Fibroblast of skin of left quadriceps (primary cell): Measurements from ENCODE around the gene ABCA9.

Experiments used
- DNase-seq, 2 experiments: peaks; one replicate each; pipeline ENCODE4 v3.0.0-alpha.2; 2013; ENCODE audit warnings: low read depth in 2 of 2

ABCA9 gene

DNA sequence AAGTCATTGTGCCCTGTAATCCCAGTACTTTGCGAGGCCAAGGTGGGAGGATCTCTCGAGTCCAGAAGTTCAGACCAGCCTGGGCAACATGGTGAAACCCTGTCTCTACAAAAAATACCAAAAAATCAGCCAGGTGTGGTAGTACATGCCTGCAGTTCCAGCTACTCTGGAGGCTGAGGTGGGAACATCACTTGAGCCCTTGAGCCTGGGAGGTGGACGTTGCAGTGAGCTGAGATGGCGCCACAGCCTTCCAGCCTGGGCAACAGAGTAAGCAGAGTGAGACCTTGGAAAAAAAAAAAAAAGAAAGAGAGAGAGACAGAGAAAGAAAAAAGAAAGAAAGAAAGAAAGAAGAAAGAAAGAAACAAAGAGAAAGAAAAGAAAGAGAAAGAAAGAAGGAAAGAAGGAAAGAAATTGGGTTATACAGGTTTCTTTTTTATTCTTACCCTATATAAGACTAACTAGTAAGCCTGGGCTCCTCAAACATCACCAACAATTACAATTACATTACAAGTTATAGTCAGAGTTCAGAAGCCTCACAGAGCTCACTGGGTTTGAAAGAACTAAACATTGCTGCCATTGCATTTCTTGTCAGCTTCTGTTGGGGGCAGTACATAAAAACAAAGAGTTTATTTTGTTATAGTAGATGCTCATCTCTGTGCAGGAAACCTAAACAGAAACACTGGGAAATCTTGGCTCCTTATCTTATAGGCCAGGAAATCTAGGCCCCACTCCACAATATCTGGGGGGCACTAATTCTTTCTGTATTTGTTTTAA lies 6.7 kb upstream of the ABCA9 start:
- no peak for DNase-seq

DNA sequence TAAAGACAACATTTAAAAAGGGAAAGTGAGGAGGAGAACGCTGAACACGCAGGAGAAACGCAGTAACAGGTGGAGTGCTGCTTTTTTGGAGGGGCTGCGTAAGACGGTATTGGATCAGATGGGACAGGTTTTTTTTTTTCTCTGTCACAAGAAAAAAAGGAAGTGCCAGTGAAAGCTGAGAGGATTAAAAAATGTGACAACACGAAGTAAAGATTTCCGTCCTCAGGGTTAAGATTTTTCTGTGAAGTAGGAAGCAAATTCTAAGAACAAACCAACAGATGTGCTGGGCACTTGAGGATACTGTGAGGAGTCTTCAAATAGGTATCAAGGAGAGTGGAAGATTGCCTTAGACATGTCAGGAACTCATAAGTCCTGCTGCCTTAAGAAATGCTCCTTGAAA lies 5.8 kb upstream of the ABCA9 start:
- no peak for DNase-seq

DNA sequence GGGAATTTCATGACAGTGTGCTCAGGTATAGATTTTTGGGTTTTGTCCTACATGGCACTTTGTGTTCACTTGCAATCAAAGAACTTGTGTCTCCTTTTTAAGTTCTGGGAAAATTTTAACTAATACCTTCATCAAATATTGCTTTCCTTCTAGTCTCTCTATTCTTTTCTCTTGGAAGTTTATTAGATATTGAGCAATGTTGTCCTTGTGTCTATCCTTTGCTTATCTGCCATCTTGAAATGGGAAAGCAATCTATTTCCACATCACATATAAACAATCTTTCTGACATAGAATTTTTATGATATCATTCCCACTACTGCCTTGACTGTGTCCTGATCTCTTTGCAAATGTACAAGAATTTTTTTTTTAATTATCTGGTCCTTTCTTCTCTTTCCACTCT lies 4.4 kb upstream of the ABCA9 start:
- no peak for DNase-seq

DNA sequence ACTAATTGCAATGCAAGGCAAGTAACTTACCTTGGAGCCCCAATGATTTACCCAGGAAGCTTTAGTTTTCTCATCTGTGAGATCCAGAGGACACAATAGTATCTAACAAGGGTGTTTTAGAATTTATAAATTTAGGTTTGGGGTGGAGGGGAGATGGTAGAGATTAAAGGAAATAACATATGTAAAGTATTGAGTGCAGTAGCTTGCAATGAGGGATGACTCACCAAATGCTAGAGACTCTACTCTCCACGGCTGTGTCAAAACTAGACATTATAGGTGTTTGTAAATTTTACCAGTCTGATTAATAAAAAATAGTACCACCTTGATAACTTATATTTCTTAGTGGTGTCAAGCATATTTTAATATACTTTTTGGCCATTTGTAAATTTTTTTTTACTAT lies 3.7 kb upstream of the ABCA9 start:
- no peak for DNase-seq

DNA sequence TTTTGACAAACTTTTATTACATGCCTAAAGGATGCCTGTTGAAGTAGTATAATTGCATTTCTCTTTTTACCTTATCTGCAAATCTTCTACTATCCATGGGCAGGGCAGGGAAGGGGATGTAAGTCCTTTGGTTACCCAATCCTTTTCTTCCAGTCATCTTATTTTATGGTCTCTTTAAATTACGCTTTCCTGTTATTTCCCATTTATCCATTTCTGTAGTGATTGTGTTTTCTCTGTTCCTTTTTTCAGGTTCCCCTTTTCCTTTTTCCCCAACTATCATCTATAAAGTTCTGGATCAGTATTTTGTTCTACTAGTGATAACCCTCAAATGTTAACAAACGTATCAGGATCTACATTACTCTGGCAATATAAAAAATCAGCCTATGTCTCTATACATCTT lies 3.3 kb upstream of the ABCA9 start:
- no peak for DNase-seq

DNA sequence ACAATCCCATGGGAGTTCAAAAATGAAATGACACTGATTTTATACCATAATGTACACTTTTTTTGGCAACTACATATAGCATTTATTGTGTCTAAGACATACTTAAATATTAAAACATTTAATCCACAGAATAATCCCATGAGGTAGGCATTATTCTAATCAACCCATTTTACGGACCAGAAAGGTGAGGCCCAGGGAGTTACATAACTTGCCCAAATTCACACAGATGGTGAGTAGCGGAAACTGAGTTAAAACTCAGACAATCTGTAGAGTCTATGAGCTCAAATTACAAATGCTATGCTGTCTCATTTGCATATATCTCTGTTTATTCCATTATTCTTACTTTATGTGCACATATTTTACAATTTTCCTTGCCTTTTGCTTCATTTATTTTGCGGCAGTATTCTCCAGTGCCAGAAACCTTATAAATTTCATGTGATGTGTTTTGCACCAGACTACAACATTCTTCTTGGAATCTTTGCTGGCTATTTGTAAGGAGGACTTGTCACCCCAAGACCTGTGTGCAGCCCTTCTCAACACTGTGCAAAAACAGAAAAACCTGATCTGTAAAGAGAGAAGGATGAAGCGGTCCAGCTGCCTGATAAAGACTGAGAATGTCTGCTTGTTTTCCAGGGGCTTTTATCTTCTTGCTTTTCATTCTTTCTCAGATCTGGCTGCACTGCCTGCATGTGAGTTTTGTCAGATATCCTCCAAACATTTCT lies 2.3 kb upstream of the ABCA9 start:
- DNase-seq: no peak

DNA sequence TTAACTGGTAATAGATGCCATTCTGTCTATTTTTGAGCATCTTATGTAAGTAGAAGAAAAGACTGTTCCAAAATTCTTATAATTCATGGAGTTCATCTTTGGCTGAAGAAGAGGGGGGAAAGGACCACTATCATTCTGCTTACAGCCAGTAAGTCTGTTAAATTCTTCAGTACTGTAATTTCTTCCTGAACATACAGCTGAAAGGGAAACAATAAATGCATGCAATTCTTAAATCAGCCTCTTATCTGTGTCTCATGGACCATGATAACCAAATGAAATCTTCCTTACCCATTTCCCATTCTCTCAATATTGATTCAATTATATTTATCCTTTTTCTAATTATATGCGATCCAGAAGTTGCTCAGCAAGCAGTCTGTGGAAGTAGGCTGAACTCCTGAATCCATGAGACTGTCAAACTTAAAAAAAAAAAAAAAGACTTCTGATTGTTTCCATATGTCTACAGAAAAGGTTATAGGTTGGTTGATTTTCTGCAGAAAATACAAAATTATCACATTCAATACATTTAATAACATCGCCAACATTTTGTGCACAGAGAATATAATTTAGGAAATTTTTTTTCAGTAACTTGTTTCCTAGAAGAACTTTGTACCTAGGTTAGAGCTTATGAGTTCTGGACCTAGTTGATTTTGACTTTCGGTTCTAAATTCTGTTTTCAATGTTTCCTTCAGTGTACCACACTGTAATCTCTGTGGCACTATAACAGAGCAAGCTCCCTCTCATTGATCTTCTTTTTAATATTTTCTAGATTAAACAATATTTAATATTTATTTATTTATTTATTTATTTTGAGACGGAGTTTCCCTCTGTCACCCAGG lies 1.2 kb upstream of the ABCA9 start:
- no peak for DNase-seq

DNA sequence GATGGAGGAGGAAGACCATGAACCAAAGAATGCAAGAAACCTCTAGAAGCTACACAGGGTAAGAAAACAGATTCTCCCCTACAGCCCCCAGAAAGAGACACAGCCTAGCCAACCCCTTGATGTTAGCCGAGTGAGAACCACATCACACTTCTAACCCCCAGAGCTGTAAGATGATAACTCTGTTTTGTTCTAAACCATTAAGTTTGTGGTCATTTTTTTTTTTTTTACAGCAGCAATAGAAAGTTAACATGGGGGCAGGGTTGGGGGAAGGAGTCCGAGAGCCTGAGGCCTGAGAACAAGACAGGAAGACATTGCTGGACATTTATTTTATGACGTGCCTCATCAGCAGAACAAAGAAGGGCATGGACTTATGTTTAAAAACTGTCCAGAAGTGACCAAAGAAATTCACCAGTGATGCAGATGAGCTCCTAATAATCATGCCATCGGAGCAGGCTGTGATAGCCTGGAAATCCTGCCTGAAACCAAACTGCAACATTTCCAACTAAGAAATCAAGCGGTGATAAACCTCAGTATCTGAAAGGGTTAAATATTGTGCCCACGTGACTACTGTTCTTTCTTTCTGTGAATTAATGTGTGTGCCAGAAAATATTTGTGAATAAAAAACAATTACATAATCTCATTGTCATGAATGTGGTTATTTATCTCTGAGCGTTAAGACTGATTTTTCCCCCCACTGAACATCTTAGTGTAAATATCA lies 1.1 kb downstream of the ABCA9 start:
- no peak for DNase-seq

DNA sequence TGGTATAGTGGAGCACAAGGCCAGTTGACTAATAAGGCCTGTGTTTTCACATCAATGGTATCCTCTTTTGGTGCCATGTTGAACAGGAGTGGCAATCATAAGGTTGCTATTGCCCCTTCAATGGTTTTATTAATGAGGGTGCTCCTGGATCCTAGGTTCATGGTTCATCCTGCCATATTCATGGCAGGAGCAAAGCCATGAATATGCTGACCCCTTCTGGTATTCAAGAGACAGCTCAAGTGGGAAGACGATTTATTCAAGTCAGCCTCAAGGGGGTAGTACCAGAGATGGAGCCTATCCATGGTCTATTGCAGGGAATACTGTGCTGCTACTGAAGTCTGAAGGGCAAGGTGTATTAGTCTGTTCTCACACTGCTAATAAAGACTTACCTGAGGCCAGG lies 2.6 kb downstream of the ABCA9 start:
- DNase-seq: no peak

DNA sequence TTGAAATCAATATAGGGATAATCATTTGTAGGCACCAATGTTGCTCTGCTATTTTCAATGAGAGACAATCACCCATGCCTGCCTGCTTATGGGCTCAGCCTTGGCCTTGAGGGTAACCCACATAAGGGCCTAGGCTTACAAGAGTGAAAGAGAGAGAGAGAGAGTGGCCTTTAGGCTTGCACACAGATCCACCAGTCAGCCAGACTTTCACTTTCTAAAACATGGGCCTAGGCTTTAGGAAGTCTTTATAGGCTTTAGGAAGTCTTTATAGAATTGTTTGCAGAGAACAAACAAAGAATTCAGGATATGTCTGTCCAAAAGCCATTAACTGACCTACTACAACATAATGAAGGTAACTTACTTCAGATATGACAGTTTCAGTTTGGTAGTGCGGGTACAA lies 3.4 kb downstream of the ABCA9 start:
- DNase-seq: no peak

DNA sequence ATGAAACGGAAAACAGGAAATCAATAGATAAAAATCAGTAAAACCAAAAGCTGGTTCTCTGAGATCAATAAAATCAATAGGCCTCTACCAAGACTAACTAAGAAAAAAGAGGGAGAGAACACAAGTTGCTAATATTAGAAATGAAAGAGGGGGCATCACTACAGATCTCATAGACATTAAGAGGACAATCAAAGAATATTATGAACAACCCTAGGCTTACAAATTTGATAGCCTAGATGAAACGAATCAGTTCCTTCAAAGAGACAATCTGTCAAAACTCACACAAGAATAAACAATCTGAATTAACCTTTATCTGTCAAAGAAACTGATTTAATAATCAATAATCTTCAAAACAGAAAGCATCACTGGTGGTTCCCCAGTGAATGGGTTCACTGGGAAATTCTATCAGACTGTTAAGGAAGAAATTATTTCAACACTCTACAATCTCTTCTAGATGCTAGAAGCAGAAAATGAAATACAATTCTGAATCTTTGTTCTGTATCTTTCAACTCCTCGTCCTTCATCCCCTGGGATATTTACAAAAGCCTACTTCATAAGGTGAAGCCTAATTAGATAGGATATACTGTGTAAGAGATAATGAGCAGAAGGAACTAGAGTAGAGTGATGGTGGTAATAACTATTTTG lies 4.4 kb downstream of the ABCA9 start:
- no peak for DNase-seq

DNA sequence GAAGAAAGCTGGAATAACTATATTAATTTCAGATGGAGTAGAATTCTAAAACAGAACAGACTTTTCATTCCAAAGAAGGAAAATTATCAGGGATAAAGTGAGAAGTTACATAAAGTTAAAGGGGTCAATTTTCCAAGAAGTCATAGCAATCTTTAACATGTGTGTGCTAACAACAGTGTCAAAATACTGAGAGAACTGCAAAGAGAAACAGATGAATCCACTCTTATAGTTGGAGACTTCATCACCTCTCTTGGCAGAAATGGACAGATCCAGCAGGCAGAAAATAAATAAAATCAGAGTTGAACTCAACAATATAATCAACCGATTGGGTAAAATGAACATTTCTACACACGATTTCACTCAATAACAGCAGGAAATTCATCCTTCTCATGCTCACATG lies 5.4 kb downstream of the ABCA9 start:
- DNase-seq: no peak

DNA sequence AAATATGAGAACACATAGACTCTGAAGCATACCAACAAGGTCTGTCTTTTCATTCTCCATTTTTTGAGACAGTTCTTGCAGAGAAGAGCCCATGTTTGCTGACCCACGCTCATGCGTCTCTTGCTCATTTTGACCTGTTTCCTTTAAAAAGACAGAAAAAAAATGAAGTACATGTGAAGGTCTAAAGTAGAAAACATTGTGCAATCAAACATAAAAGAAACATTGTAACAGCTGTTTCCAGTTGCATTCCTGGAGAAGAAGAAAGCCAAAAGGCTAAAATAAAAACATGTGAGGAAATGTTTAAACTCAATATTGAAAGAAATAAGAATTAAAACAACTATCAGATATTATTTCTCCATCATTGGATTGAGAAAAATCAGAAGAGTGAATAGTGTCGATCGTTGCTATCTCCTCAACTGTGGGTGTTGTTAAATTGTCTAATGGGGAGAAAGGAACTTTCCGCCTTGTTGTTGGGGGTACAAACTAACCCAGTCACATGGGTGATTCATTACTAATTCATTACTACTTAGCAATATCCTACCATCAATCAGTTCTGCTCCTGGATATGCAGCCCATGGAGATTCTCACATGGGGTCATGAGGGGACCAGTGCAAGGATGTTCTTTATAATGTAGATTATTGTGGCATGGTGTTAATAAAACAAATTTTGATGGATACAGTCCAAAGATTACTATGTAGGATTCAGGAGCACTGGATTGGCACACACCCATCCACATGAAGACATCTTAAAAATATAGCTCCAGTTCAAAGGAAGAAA lies 9.5 kb downstream of the ABCA9 start:
- DNase-seq: peak; percentile 39 to 41

DNA sequence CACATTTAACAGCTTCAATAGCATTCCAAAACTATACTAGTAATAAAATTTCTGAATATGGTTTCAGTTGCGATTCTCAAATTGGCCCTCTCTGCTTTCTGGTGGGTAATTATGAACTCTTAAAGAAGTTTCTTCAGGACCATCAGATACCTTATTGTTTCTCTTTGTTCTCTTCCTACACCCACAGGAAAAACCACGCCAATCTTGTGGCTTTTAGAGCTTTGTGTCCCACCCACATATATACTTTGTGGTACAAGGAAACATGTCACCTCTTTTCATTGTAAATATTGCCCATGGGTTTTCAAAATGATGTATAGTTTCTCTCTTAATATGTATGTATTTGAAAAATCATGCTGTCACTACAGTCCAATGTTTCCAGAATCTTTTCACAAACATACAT lies 12.1 kb downstream of the ABCA9 start:
- no peak for DNase-seq

DNA sequence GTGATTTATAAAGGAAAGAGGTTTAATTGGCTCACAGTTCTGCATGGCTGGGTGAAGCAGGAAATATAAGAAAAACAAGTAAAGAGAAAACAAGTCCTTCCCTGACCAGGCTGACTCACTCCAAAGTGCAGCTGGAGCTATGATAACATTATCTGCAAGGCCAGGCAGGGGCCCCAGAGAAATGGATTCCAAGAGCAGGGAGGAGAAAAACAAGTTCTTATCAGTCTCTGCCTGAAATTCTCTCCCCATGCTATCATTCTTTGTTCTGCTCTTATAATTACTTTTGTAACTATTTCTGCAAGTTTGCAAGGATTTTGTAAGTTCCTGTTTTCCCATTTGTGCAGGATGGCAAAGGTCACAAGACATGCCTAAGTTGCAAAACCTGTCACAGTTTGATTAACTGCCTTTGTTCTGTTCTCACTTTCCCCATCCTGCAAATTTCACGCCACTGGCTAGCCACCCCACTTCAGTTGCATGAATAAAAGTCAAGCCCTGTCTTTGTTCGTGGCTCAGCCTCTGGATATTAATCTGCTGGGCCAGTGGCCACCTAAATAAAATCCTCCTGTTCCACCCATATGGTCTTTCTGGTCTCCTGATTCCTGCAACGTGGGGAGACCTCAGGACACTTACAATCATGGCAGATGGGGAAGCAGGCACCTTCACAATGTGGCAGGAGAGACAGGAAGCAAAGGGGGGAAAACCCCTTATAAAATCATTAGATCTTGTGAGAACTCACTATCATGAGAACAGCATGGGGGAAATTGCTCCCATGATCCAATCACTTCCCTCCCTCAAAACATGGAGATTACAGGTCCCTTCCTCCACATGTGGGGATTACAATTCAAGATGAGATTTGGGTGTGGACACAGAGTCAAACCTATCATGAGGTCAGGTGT lies 13.1 kb downstream of the ABCA9 start:
- peak; percentile 25 to 27 for DNase-seq

DNA sequence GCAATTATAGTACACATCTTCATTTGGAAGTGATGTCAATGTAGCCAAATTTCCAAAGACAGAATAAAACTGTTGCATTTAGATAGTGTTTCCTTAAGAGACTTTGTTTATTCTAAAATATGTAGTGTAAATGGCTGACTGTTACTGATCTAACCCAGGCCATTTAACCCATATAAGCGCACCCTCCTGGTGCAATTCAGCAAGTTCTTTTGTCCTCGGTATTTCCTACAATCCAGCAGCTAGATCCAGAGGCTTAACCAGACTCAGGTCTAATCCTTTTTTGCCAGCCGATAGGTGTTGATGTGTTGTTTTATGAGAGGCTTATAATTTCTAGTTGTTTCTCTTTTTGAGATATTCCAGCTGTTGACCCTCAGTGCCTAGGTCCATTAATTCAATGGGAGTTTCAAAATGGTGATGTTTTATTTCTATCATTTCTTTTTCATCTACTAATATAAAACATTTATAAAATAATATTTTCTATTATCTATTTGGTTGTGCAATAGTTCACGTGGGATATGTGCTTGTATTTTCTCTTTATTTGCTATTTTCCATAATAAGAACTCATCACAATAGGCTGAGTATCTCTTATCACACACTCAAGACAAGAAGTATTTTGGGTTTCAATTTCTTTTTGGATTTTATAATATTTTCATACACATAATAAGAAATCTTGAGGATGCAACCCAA lies 14.5 kb downstream of the ABCA9 start:
- no peak for DNase-seq

DNA sequence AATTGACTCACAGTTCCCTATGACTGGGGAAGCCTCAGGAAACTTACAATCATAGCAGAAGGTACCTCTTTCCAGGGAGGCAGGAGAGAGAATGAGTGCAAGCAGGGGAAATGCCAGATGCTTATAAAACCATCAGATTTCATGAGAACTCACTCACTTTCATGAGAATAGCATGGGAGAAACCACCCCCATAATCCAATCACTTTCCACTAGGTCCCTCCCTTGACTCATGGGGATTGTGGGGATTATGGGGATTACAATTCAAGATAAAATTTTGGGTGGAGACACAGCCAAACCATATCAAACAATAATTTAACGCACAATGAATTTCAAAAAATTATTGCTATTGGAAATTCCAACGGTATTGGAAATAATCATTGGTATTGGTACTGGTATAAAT lies 15.1 kb downstream of the ABCA9 start:
- no peak for DNase-seq

DNA sequence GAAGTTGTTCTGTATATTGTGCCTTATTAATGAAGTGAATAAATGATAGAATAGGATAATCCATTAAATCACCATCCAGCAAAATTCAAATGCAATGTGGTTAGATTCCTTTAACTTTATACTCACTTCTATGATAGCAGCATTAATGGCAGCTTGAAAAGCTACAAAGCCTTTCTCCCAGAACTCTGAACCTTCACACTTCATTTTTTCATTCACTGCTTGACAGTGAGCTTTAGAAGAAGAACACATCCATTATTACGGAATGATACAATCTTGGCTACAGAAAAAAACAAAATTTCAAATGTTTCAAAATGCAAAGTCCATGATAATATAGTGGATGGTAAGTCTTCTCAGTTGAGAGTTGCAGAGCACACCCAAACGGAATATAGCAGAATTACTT lies 16.4 kb downstream of the ABCA9 start:
- DNase-seq: no peak

DNA sequence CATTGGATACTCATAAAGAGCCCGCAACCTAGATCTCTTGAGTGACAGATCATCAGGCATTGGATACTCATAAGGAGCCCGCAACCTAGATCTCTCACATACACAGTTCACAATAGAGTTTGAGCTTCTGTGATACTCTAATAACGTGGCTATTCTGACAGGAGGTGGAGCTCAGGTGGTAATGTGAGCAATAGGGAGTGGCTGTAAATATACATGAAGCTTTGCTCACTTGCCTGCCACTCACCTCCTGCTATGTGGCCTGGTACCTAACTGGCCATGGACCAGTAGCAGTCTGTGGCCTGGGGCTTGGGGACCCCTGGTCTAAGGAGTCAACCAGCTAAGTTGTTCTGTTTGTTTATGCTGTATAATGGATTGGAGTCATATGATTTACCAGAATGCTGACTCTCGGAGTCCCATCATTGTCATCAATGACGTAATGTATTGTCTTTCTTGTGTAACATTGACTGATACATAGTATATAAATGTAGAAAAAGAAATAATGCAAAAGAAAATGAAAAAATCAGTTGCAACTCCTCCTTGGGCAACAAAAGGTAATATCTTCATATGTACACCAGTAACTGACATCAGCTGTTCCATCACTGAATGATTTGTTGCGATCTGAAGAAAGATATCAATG lies 17.5 kb downstream of the ABCA9 start:
- DNase-seq: no peak
